ENCODE data around the gene CCND1. TPM values are rescaled to one million over a fixed set of nuclear protein-coding genes. Genes with fewer than 3 reads are reported as not detected.

Gene CCND1
- total and polyA plus RNA-seq, 10 of the 15 experiments (the other 5 are each of a cell fraction or from before 2014, with no cell fraction given), result 0.09 to 6.6 (median 0.59) TPM; not detected in 2

DNA sequence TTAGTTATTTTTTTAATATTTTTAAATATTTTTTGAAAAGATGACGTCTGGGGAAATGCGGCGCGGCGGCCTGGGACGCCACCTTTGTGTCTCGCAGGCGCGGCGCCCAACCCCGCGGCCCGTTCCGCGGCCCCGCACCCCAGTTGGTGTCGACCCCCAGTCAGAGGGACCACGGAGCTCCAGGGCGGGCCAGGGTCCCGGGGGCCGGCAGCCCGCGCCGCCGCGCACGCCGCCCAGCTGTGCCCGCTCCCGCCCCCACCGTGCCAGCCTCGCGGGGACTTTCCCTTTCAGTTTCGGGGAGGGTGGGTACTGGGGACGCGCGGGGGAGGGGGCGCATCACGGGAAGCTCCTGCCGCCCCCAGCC lies 1.6 kb downstream of the CCND1 start:
- Histone ChIP-seq H3K36me3 (ENCODE audit: control insufficient read depth in 2 of 2, insufficient read depth in 2 of 2, low read length in 1 of 2) (no peaks in the 10 kb centered on the region), H4K20me1 (ENCODE audit: control insufficient read depth, insufficient read depth) (no peaks in the 10 kb centered on the region), H3K9ac (ENCODE audit: control insufficient read depth, insufficient read depth, low read length) (peak overlapping the region; percentile 12; the same call in 1 of the 2 replicates), H3K79me2 (ENCODE audit: control insufficient read depth, insufficient read depth, low read length) (no peaks in the 10 kb centered on the region), H3K27ac (ENCODE audit: control insufficient read depth, insufficient read depth) (no peak overlapping the region), H3K9me3 (replicated peaks; ENCODE audit: control insufficient read depth, insufficient read depth, low read length) (no peaks in the 10 kb centered on the region), H3K4me1 (ENCODE audit: control insufficient read depth, insufficient read depth, low read length) (peaks cover 18% of the 10 kb centered on the region), H2AFZ (ENCODE audit: control insufficient read depth, low read depth, low read length) (0 out of 2 replicates have a peak overlapping the region, but pooled peaks have one; percentile 17), H3K4me2 (ENCODE audit: control insufficient read depth, insufficient read depth) (peak overlapping the region; percentile 68; the same call in 1 of the 2 replicates), H3K27me3 (replicated peaks in 1 of 2; ENCODE audit: control insufficient read depth in 2 of 2, insufficient read depth in 2 of 2, low read length in 1 of 2) (peaks cover 14 to 27% of the 10 kb centered on the region in 2 experiments), H3K4me3 (peak overlapping the region; percentile 71; the same call in 1 of the 2 replicates)
- WGBS (ENCODE audit: insufficient coverage, insufficient replicate concordance, low lambda C conversion rate, missing lambda C conversion rate), result 1% methylated on average over 17 of the region's 40 CpGs
- ChIA-PET CTCF (interaction anchor here (0.6 to 4.4 kb wide), 10 partner anchors 28 to 541 kb away, joined by 3 to 37 read pairs (median 4); partner anchors contain the start of gene MYEOV), RAD21 (ENCODE audit: unreplicated experiment) (interaction anchor here (0.6 to 2.9 kb wide), 16 partner anchors 198 to 587 kb away, joined by 3 to 25 read pairs (median 4); partner anchors contain the start of genes MYEOV and SMIM38), POLR2A (interaction anchor here (0.6 to 0.9 kb wide), 2 partner anchors 539 to 717 kb away, joined by 3 to 5 read pairs; no protein-coding TSS in a partner anchor), SMC1A (ENCODE audit: uncharacterized antibody, unreplicated experiment) (interaction anchor here (1.1 to 3.3 kb wide), 7 partner anchors 28 to 541 kb away, joined by 4 to 10 read pairs (median 5); partner anchors contain the start of gene MYEOV)
- no peak for FAIRE-seq
- DNase-seq (ENCODE audit: low read depth, low spot score), result no peak
- BruUV-seq (replicated peaks), result no TSS peak
- in situ Hi-C loops (cut with MboI), result loop anchor here (5.0 kb wide), 1 partner anchor 350 kb away; the partner anchor contains the start of gene MYEOV
- peak; percentile 41 for ATAC-seq
- intact Hi-C loops (cut with micrococcal nuclease; ENCODE audit: unreplicated experiment), result loop anchor here (5.0 kb wide), 1 partner anchor 430 kb away; no protein-coding TSS in a partner anchor
- TF ChIP-seq, protein P1, sequence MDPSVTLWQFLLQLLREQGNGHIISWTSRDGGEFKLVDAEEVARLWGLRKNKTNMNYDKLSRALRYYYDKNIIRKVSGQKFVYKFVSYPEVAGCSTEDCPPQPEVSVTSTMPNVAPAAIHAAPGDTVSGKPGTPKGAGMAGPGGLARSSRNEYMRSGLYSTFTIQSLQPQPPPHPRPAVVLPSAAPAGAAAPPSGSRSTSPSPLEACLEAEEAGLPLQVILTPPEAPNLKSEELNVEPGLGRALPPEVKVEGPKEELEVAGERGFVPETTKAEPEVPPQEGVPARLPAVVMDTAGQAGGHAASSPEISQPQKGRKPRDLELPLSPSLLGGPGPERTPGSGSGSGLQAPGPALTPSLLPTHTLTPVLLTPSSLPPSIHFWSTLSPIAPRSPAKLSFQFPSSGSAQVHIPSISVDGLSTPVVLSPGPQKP (IDR thresholded peaks at IDR 0.05; ENCODE audit: low read depth, low read length), result no peak
- TF ChIP-seq FOXK2 (IDR thresholded peaks at IDR 0.05) (no peak), CBX5 (IDR thresholded peaks at IDR 0.05; ENCODE audit: low read depth) (no peak), ZNF384 (IDR thresholded peaks at IDR 0.05; ENCODE audit: borderline replicate concordance, low read depth, low read length) (no peak), YY1 (IDR thresholded peaks at IDR 0.05; ENCODE audit: low read depth, low read length) (no peak), BCL11A (IDR thresholded peaks at IDR 0.05; ENCODE audit: low read depth, low read length) (no peak), SMAD1 (IDR thresholded peaks at IDR 0.05; ENCODE audit: low read depth, partially characterized antibody) (no peak), CHD4 (IDR thresholded peaks at IDR 0.05) (no peak), MTA3 (IDR thresholded peaks at IDR 0.05; ENCODE audit: borderline replicate concordance, low read length) (no peak), IKZF1 (conservative IDR thresholded peaks at IDR 0.05) (no peak), NRF1 (conservative IDR thresholded peaks at IDR 0.05; ENCODE audit: low read depth, low read length) (no peak), ZNF622 (IDR thresholded peaks at IDR 0.05) (no peak), CBFB (IDR thresholded peaks at IDR 0.05; ENCODE audit: low read depth) (no peak), GATAD2B (conservative IDR thresholded peaks at IDR 0.05; ENCODE audit: low read depth) (no peak)
- TF ChIP-seq, protein P2, sequence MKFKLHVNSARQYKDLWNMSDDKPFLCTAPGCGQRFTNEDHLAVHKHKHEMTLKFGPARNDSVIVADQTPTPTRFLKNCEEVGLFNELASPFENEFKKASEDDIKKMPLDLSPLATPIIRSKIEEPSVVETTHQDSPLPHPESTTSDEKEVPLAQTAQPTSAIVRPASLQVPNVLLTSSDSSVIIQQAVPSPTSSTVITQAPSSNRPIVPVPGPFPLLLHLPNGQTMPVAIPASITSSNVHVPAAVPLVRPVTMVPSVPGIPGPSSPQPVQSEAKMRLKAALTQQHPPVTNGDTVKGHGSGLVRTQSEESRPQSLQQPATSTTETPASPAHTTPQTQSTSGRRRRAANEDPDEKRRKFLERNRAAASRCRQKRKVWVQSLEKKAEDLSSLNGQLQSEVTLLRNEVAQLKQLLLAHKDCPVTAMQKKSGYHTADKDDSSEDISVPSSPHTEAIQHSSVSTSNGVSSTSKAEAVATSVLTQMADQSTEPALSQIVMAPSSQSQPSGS (IDR thresholded peaks at IDR 0.05; ENCODE audit: low read length), result no peak
- TF ChIP-seq, protein P3, sequence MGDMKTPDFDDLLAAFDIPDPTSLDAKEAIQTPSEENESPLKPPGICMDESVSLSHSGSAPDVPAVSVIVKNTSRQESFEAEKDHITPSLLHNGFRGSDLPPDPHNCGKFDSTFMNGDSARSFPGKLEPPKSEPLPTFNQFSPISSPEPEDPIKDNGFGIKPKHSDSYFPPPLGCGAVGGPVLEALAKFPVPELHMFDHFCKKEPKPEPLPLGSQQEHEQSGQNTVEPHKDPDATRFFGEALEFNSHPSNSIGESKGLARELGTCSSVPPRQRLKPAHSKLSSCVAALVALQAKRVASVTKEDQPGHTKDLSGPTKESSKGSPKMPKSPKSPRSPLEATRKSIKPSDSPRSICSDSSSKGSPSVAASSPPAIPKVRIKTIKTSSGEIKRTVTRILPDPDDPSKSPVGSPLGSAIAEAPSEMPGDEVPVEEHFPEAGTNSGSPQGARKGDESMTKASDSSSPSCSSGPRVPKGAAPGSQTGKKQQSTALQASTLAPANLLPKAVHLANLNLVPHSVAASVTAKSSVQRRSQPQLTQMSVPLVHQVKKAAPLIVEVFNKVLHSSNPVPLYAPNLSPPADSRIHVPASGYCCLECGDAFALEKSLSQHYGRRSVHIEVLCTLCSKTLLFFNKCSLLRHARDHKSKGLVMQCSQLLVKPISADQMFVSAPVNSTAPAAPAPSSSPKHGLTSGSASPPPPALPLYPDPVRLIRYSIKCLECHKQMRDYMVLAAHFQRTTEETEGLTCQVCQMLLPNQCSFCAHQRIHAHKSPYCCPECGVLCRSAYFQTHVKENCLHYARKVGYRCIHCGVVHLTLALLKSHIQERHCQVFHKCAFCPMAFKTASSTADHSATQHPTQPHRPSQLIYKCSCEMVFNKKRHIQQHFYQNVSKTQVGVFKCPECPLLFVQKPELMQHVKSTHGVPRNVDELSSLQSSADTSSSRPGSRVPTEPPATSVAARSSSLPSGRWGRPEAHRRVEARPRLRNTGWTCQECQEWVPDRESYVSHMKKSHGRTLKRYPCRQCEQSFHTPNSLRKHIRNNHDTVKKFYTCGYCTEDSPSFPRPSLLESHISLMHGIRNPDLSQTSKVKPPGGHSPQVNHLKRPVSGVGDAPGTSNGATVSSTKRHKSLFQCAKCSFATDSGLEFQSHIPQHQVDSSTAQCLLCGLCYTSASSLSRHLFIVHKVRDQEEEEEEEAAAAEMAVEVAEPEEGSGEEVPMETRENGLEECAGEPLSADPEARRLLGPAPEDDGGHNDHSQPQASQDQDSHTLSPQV (IDR thresholded peaks at IDR 0.05), result no peak
- TF ChIP-seq, protein P4, sequence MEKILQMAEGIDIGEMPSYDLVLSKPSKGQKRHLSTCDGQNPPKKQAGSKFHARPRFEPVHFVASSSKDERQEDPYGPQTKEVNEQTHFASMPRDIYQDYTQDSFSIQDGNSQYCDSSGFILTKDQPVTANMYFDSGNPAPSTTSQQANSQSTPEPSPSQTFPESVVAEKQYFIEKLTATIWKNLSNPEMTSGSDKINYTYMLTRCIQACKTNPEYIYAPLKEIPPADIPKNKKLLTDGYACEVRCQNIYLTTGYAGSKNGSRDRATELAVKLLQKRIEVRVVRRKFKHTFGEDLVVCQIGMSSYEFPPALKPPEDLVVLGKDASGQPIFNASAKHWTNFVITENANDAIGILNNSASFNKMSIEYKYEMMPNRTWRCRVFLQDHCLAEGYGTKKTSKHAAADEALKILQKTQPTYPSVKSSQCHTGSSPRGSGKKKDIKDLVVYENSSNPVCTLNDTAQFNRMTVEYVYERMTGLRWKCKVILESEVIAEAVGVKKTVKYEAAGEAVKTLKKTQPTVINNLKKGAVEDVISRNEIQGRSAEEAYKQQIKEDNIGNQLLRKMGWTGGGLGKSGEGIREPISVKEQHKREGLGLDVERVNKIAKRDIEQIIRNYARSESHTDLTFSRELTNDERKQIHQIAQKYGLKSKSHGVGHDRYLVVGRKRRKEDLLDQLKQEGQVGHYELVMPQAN (conservative IDR thresholded peaks at IDR 0.05), result no peak
